Activated CD8-positive, alpha-beta memory T cell treated with anti-CD3 and anti-CD28 coated beads for 24 hours (primary cell): ENCODE data around the gene BTK.
A peak's percentile ranks its signal among the peaks of the same experiment; 100 is the strongest.

Experiments used
- DNase-seq: peaks from one replicate; pipeline ENCODE4 v3.0.0-alpha.2; 2020

The BTK gene

GRCh38 chrX:101385795-101386541 is at the start of gene BTK:
Gene BTK (minus strand): TSS chrX:101386191. CDS start chrX:101375284, 10,907 bp downstream.
- no peak for DNase-seq

GRCh38 chrX:101430457-101431078 is 44.6 kb upstream of the BTK start:
- DNase-seq: no peak

- DNase-seq: no peak
Observed at GRCh38 chrX:101429934-101430333, 43.9 kb upstream of the BTK start.

GRCh38 chrX:101427954-101428353 is 42.0 kb upstream of the BTK start:
- DNase-seq: no peak

GRCh38 chrX:101419489-101419888 is 33.5 kb upstream of the BTK start:
- no peak for DNase-seq

- peak; percentile 76 for DNase-seq
Observed at GRCh38 chrX:101417981-101418841, 32.2 kb upstream of the BTK start.

GRCh38 chrX:101417190-101417589 is 31.2 kb upstream of the BTK start:
- DNase-seq: no peak

GRCh38 chrX:101416691-101417090 is 30.7 kb upstream of the BTK start:
- no peak for DNase-seq

GRCh38 chrX:101415180-101416145 is 29.5 kb upstream of the BTK start:
- DNase-seq: peak; percentile 65

GRCh38 chrX:101411984-101412383 is 26.0 kb upstream of the BTK start:
- DNase-seq: no peak

- DNase-seq: no peak
Observed at GRCh38 chrX:101410461-101410860, 24.5 kb upstream of the BTK start.

- no peak for DNase-seq
Observed at GRCh38 chrX:101409043-101409442, 23.1 kb upstream of the BTK start.

GRCh38 chrX:101408532-101408841 is 22.5 kb upstream of the BTK start:
- no peak for DNase-seq

GRCh38 chrX:101407748-101408531 is 21.9 kb upstream of the BTK start, which contains the start of the genes GLA and HNRNPH2:
Gene GLA (minus strand): TSS chrX:101407925. CDS start chrX:101407903, 22 bp downstream.
Gene HNRNPH2 (plus strand): TSS chrX:101408222. CDS start chrX:101411989, 3,767 bp downstream.
- DNase-seq: peak; percentile 90

GRCh38 chrX:101407167-101407747 is 21.3 kb upstream of the BTK start:
- DNase-seq: no peak

GRCh38 chrX:101399825-101400224 is 13.8 kb upstream of the BTK start:
- no peak for DNase-seq

- DNase-seq: no peak
Observed at GRCh38 chrX:101398694-101399093, 12.7 kb upstream of the BTK start.

- no peak for DNase-seq
Observed at GRCh38 chrX:101397779-101398178, 11.8 kb upstream of the BTK start.

GRCh38 chrX:101395789-101396188 is 9.8 kb upstream of the BTK start:
- no peak for DNase-seq

- DNase-seq: no peak
Observed at GRCh38 chrX:101394372-101394771, 8.4 kb upstream of the BTK start.
